ENCODE measurements around the gene WNT9A.
"Not testable (repeated sequence)": the region's sequence is repeated elsewhere in the genome, so short reads cannot be mapped to it uniquely, and the experiment has no call there.

Gene WNT9A

DNA sequence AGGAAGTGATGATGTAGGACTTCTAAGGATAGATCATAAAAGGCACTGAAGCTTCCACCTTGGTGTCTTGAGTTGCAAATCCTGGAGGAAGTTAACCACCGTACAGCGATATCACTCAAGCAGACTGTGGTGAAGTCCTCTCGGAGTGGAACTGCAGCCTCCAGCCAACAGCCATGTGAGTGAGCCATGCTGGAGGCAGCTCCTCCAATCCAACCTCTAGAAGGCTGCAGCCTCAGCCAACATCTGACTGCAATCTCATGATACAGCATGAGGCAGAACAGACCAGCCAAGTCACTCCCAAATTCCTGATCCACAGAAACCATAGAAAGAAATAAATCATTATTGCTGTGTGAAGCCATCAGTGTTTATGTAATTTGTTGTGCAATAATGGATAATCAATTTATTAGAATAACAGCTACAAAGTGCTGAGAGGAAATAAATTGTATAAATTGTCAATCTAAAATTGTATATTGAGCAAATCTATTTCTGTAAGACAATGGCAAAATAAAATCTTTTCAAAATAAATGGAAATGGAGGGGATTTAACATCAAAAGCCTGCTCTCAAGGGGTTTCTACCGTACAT, 67.3 kb downstream of the WNT9A start:
- ATAC-seq = no peak
- TF ChIP-seq, protein P1, sequence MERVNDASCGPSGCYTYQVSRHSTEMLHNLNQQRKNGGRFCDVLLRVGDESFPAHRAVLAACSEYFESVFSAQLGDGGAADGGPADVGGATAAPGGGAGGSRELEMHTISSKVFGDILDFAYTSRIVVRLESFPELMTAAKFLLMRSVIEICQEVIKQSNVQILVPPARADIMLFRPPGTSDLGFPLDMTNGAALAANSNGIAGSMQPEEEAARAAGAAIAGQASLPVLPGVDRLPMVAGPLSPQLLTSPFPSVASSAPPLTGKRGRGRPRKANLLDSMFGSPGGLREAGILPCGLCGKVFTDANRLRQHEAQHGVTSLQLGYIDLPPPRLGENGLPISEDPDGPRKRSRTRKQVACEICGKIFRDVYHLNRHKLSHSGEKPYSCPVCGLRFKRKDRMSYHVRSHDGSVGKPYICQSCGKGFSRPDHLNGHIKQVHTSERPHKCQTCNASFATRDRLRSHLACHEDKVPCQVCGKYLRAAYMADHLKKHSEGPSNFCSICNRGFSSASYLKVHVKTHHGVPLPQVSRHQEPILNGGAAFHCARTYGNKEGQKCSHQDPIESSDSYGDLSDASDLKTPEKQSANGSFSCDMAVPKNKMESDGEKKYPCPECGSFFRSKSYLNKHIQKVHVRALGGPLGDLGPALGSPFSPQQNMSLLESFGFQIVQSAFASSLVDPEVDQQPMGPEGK (CRISPR knock-in tag; IDR thresholded peaks at IDR 0.05; ENCODE audit: borderline replicate concordance) = no peak
- TF ChIP-seq GLIS3 (CRISPR knock-in tag; IDR thresholded peaks at IDR 0.05) (no peak), ZFP30 (CRISPR knock-in tag; IDR thresholded peaks at IDR 0.05) (no peak), CSDC2 (CRISPR knock-in tag; IDR thresholded peaks at IDR 0.05) (no peak), ISL1 (CRISPR knock-in tag; IDR thresholded peaks at IDR 0.05) (no peak), RARB (CRISPR knock-in tag; IDR thresholded peaks at IDR 0.05) (no peak), ZNF8 (CRISPR knock-in tag; IDR thresholded peaks at IDR 0.05) (no peak), ZFP3 (CRISPR knock-in tag; IDR thresholded peaks at IDR 0.05) (no peak), SNAI2 (CRISPR knock-in tag; IDR thresholded peaks at IDR 0.05) (no peak), OSR1 (CRISPR knock-in tag; IDR thresholded peaks at IDR 0.05) (no peak), TCF4 (CRISPR knock-in tag; IDR thresholded peaks at IDR 0.05; ENCODE audit: borderline replicate concordance) (no peak), ESRRG (CRISPR knock-in tag; IDR thresholded peaks at IDR 0.05) (no peak), TOX (CRISPR knock-in tag; IDR thresholded peaks at IDR 0.05; ENCODE audit: borderline replicate concordance) (no peak), ZC3H10 (CRISPR knock-in tag; IDR thresholded peaks at IDR 0.05) (no peak), ARNTL (CRISPR knock-in tag; IDR thresholded peaks at IDR 0.05; ENCODE audit: borderline replicate concordance, low read depth) (no peak), ZNF70 (CRISPR knock-in tag; IDR thresholded peaks at IDR 0.05) (no peak)
- TF ChIP-seq, protein P2, sequence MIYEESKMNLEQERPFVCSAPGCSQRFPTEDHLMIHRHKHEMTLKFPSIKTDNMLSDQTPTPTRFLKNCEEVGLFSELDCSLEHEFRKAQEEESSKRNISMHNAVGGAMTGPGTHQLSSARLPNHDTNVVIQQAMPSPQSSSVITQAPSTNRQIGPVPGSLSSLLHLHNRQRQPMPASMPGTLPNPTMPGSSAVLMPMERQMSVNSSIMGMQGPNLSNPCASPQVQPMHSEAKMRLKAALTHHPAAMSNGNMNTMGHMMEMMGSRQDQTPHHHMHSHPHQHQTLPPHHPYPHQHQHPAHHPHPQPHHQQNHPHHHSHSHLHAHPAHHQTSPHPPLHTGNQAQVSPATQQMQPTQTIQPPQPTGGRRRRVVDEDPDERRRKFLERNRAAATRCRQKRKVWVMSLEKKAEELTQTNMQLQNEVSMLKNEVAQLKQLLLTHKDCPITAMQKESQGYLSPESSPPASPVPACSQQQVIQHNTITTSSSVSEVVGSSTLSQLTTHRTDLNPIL (CRISPR knock-in tag; IDR thresholded peaks at IDR 0.05; ENCODE audit: low read depth) = no peak
- TF ChIP-seq, protein P3, sequence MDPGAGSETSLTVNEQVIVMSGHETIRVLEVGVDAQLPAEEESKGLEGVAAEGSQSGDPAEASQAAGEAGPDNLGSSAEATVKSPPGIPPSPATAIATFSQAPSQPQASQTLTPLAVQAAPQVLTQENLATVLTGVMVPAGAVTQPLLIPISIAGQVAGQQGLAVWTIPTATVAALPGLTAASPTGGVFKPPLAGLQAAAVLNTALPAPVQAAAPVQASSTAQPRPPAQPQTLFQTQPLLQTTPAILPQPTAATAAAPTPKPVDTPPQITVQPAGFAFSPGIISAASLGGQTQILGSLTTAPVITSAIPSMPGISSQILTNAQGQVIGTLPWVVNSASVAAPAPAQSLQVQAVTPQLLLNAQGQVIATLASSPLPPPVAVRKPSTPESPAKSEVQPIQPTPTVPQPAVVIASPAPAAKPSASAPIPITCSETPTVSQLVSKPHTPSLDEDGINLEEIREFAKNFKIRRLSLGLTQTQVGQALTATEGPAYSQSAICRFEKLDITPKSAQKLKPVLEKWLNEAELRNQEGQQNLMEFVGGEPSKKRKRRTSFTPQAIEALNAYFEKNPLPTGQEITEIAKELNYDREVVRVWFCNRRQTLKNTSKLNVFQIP (CRISPR knock-in tag; IDR thresholded peaks at IDR 0.05; ENCODE audit: borderline replicate concordance, low read depth) = no peak

DNA sequence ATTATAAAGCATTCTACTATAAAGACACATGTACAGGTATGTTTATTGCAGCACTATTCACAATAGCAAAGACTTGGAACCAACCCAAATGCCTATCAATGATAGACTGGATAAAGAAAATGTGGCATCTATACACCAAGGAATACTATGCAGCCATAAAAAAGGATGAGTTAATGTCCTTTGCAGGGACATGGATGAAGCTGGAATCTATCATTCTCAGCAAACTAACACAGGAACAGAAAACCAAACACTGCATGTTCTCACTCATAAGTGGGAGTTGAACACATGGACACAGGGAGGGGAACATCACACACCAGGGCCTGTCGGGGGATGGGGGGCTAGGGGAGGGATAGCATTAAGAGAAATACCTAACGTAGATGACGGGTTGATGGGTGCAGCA, 69.9 kb downstream of the WNT9A start:
- not testable (repeated sequence) for ATAC-seq

DNA sequence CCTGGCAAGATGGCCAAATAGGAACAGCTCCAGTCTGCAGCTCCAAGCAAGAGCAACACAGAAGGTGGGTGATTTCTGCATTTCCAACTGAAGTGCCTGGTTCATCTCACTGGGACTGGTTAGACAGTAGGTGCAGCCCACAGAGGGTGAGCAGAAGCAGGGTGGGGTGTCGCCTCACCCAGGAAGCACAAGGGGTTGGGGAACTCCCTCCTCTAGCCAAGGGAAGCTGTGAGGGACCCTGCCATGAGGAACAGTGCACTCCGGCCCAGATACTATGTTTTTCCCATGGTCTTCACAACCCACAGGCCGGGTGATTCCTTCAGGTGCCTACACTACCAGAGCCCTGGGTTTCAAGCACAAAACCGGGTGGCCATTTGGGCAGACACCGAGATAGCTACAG, 75.8 kb downstream of the WNT9A start:
- not testable (repeated sequence) for ATAC-seq

DNA sequence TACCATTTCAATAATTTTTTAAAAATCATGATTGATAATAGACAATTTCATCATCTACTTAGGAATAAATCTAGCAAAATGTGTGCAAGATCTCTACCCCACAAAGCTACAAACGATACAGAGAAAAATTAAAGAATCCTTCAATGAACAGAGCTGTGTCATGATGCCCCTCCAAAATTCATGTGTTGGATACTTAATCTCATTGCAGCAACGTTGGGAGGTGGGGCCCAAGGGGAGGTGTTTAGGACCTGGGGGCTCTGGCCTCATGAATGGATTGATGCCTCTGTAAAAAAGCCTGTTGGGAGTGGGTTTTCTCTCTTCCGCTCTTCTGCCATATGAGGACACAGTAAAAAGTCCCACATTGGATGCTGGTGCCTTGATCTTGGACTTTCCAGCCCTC, 77.4 kb downstream of the WNT9A start:
- ATAC-seq = no peak
- no peak for TF ChIP-seq ZNF70 (CRISPR knock-in tag; IDR thresholded peaks at IDR 0.05)

DNA sequence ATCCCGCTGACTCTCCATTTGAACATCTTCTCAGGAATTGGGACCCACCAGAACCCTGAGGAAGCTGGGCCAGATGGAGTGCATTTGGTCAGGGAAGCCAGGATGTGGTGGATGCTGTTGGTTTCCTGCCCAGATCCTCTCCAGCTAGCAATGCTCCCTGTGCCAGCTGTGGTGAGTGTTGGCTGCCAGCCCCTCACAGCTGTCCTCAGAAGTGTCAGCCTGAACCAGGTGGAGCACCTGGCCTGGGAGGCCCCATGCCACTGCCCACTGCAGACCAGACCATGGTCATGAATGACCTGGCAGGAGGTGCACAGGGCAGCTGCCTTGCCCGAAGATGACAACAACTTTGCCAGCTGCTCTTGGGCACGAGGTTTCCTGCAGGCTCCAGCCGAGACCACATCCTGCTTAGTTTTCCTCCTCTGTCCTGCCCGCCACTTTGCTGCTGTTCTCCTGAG, 77.9 kb downstream of the WNT9A start:
- no peak for TF ChIP-seq PPARA (CRISPR knock-in tag; IDR thresholded peaks at IDR 0.05; ENCODE audit: borderline replicate concordance)
- no peak for TF ChIP-seq SNAI2 (CRISPR knock-in tag; IDR thresholded peaks at IDR 0.05)
- no peak for TF ChIP-seq RARB (CRISPR knock-in tag; IDR thresholded peaks at IDR 0.05)
- TF ChIP-seq ZFP3 (CRISPR knock-in tag; IDR thresholded peaks at IDR 0.05) = no peak
- TF ChIP-seq TOX (CRISPR knock-in tag; IDR thresholded peaks at IDR 0.05; ENCODE audit: borderline replicate concordance) = no peak
- TF ChIP-seq, protein P3 (CRISPR knock-in tag; IDR thresholded peaks at IDR 0.05; ENCODE audit: borderline replicate concordance, low read depth) = no peak
- TF ChIP-seq ZFP30 (CRISPR knock-in tag; IDR thresholded peaks at IDR 0.05) = no peak
- TF ChIP-seq ZNF8 (CRISPR knock-in tag; IDR thresholded peaks at IDR 0.05) = no peak
- TF ChIP-seq GLIS3 (CRISPR knock-in tag; IDR thresholded peaks at IDR 0.05) = no peak
- no peak for TF ChIP-seq ZNF565 (CRISPR knock-in tag; conservative IDR thresholded peaks at IDR 0.05; ENCODE audit: low read depth)
- no peak for TF ChIP-seq TCF4 (CRISPR knock-in tag; IDR thresholded peaks at IDR 0.05; ENCODE audit: borderline replicate concordance)
- TF ChIP-seq ZC3H10 (CRISPR knock-in tag; IDR thresholded peaks at IDR 0.05) = no peak
- TF ChIP-seq, protein P4, sequence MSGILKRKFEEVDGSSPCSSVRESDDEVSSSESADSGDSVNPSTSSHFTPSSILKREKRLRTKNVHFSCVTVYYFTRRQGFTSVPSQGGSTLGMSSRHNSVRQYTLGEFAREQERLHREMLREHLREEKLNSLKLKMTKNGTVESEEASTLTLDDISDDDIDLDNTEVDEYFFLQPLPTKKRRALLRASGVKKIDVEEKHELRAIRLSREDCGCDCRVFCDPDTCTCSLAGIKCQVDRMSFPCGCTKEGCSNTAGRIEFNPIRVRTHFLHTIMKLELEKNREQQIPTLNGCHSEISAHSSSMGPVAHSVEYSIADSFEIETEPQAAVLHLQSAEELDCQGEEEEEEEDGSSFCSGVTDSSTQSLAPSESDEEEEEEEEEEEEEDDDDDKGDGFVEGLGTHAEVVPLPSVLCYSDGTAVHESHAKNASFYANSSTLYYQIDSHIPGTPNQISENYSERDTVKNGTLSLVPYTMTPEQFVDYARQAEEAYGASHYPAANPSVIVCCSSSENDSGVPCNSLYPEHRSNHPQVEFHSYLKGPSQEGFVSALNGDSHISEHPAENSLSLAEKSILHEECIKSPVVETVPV (CRISPR knock-in tag; IDR thresholded peaks at IDR 0.05) = no peak
- TF ChIP-seq BACH2 (CRISPR knock-in tag; IDR thresholded peaks at IDR 0.05; ENCODE audit: borderline replicate concordance) = no peak
- TF ChIP-seq ESRRG (CRISPR knock-in tag; IDR thresholded peaks at IDR 0.05) = no peak
- TF ChIP-seq ISL1 (CRISPR knock-in tag; IDR thresholded peaks at IDR 0.05) = no peak
- TF ChIP-seq, protein P5, sequence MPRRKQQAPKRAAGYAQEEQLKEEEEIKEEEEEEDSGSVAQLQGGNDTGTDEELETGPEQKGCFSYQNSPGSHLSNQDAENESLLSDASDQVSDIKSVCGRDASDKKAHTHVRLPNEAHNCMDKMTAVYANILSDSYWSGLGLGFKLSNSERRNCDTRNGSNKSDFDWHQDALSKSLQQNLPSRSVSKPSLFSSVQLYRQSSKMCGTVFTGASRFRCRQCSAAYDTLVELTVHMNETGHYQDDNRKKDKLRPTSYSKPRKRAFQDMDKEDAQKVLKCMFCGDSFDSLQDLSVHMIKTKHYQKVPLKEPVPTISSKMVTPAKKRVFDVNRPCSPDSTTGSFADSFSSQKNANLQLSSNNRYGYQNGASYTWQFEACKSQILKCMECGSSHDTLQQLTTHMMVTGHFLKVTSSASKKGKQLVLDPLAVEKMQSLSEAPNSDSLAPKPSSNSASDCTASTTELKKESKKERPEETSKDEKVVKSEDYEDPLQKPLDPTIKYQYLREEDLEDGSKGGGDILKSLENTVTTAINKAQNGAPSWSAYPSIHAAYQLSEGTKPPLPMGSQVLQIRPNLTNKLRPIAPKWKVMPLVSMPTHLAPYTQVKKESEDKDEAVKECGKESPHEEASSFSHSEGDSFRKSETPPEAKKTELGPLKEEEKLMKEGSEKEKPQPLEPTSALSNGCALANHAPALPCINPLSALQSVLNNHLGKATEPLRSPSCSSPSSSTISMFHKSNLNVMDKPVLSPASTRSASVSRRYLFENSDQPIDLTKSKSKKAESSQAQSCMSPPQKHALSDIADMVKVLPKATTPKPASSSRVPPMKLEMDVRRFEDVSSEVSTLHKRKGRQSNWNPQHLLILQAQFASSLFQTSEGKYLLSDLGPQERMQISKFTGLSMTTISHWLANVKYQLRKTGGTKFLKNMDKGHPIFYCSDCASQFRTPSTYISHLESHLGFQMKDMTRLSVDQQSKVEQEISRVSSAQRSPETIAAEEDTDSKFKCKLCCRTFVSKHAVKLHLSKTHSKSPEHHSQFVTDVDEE (CRISPR knock-in tag; IDR thresholded peaks at IDR 0.05) = no peak
- no peak for ATAC-seq
